ENCODE results near the gene EXTL1.

EXTL1 gene

GRCh38 chr1:26050248-26050640 lies 28.7 kb downstream of the EXTL1 start:
- no peak for TF ChIP-seq CTCF (conservative IDR thresholded peaks at IDR 0.05; ENCODE audit: low read length)
- H3K4me3 ChIP-seq (ENCODE audit: low read length): no peak overlapping the region
- no peak for DNase-seq (ENCODE audit: low read depth)

GRCh38 chr1:26053718-26054560 lies 32.4 kb downstream of the EXTL1 start:
- TF ChIP-seq CTCF (conservative IDR thresholded peaks at IDR 0.05; ENCODE audit: low read length): no peak
- DNase-seq (ENCODE audit: low read depth): no peak

GRCh38 chr1:26055041-26055440 lies 33.5 kb downstream of the EXTL1 start:
- no peak for TF ChIP-seq CTCF (conservative IDR thresholded peaks at IDR 0.05; ENCODE audit: low read length)
- no peak for DNase-seq (ENCODE audit: low read depth)
- H3K4me3 ChIP-seq (ENCODE audit: low read length): no peak overlapping the region

More at GRCh38 chr1:26053718-26054560, 32.4 kb downstream of the EXTL1 start:
- no peak overlapping the region for H3K4me3 ChIP-seq (ENCODE audit: low read length)

- no peak overlapping the region for H3K4me3 ChIP-seq (ENCODE audit: low read length)
- DNase-seq (ENCODE audit: low read depth): no peak
- no peak for TF ChIP-seq CTCF (conservative IDR thresholded peaks at IDR 0.05; ENCODE audit: low read length)
Measured at GRCh38 chr1:26057189-26057588, 35.6 kb downstream of the EXTL1 start.

GRCh38 chr1:26058052-26058595 lies 36.5 kb downstream of the EXTL1 start:
- no peak for TF ChIP-seq CTCF (conservative IDR thresholded peaks at IDR 0.05; ENCODE audit: low read length)
- no peak for DNase-seq (ENCODE audit: low read depth)
- no peak overlapping the region for H3K4me3 ChIP-seq (ENCODE audit: low read length)

- TF ChIP-seq CTCF (conservative IDR thresholded peaks at IDR 0.05; ENCODE audit: low read length): no peak
- H3K4me3 ChIP-seq (ENCODE audit: low read length): no peak overlapping the region
- no peak for DNase-seq (ENCODE audit: low read depth)
Measured at GRCh38 chr1:26059906-26060305, 38.3 kb downstream of the EXTL1 start.

All from AG10803 (cell line).